HEK293 (cell line): ENCODE measurements around the gene CDC42BPA.

ENCODE experiments used
- YY1 ChIP-seq: fragments of 450-650 bp; formaldehyde crosslinking; IDR thresholded peaks from 2 replicates; pipeline ENCODE4 v1.5.1; 2018; ENCODE audit warnings: missing biosample characterization, missing genetic modification characterization
- ZNF138 ChIP-seq: fragments of 450-650 bp; formaldehyde crosslinking; IDR thresholded peaks from 2 replicates; pipeline ENCODE4 v1.5.1; 2016; ENCODE audit warnings: missing biosample characterization, missing genetic modification characterization, borderline replicate concordance
- ZNF174 ChIP-seq: fragments of 450-650 bp; formaldehyde crosslinking; IDR thresholded peaks from 2 replicates; pipeline ENCODE4 v1.5.0; 2017; ENCODE audit warnings: missing biosample characterization, mild to moderate bottlenecking, missing genetic modification characterization
- ZNF530 ChIP-seq: fragments of 450-650 bp; formaldehyde crosslinking; IDR thresholded peaks from 2 replicates; pipeline ENCODE4 v1.5.1; 2016; ENCODE audit warnings: low read depth, missing biosample characterization, missing genetic modification characterization
- ZNF621 ChIP-seq: fragments of 450-650 bp; formaldehyde crosslinking; IDR thresholded peaks from 2 replicates; pipeline ENCODE4 v1.5.1; 2017; ENCODE audit warnings: missing biosample characterization, missing genetic modification characterization
- TF ChIP-seq, protein P1 (sequence below): fragments of 450-650 bp; formaldehyde crosslinking; optimal IDR thresholded peaks from 2 replicates; pipeline ENCODE3; 2016; ENCODE audit warnings: missing biosample characterization, mild to moderate bottlenecking, missing genetic modification characterization
- TF ChIP-seq, protein P2 (sequence below): fragments of 450-650 bp; formaldehyde crosslinking; IDR thresholded peaks from 2 replicates; pipeline ENCODE4 v1.5.1; 2016; ENCODE audit warnings: missing biosample characterization, missing genetic modification characterization

DNA sequence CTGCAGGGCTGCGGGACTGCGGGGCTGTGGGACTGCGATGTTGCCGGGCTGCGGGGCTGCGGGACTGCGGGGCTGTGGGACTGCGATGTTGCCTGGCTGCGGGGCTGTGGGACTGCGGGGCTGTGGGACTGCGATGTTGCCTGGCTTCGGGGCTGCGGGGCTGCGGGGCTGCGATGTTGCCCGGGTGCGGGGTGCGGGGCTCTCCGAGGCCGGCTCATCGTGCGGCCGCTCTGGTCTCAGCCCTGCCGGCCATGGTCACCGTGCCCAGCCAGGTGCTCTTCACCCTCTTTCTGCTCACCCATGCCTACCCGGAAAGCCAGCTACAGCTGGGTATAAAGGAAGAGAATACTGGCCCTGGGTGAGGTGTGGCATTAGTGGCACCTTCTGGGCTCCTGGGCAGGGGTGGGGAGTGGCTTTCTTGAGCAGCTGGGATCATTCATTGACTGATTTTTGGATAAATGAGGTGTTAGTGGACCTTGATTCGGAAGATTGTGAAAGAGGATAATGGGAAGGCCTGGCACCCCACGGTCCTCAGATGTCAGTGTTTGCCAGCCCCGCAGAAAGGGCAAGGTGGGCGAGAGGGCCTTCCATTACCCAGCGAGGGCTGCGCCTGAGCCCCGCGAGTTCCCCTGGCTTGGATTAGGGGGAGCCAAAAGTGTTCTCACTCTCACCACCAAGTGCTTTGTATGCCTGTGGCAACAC, 341.9 kb downstream of the CDC42BPA start:
- TF ChIP-seq YY1 (tag by site-specific recombination) = no peak
- TF ChIP-seq, protein P1, sequence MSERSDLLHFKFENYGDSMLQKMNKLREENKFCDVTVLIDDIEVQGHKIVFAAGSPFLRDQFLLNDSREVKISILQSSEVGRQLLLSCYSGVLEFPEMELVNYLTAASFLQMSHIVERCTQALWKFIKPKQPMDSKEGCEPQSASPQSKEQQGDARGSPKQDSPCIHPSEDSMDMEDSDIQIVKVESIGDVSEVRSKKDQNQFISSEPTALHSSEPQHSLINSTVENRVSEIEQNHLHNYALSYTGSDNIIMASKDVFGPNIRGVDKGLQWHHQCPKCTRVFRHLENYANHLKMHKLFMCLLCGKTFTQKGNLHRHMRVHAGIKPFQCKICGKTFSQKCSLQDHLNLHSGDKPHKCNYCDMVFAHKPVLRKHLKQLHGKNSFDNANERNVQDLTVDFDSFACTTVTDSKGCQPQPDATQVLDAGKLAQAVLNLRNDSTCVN (tag by site-specific recombination) = no peak
- TF ChIP-seq ZNF621 = no peak
- no peak for TF ChIP-seq ZNF530 (tag by site-specific recombination)
- no peak for TF ChIP-seq ZNF138 (tag by site-specific recombination)
- TF ChIP-seq ZNF174 = no peak
- TF ChIP-seq, protein P2, sequence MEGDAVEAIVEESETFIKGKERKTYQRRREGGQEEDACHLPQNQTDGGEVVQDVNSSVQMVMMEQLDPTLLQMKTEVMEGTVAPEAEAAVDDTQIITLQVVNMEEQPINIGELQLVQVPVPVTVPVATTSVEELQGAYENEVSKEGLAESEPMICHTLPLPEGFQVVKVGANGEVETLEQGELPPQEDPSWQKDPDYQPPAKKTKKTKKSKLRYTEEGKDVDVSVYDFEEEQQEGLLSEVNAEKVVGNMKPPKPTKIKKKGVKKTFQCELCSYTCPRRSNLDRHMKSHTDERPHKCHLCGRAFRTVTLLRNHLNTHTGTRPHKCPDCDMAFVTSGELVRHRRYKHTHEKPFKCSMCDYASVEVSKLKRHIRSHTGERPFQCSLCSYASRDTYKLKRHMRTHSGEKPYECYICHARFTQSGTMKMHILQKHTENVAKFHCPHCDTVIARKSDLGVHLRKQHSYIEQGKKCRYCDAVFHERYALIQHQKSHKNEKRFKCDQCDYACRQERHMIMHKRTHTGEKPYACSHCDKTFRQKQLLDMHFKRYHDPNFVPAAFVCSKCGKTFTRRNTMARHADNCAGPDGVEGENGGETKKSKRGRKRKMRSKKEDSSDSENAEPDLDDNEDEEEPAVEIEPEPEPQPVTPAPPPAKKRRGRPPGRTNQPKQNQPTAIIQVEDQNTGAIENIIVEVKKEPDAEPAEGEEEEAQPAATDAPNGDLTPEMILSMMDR (tag by site-specific recombination) = no peak
